Head of caudate nucleus (tissue), 42 donors: ENCODE measurements around the gene RPS3A.
"Not testable (repeated sequence)": the region's sequence is repeated elsewhere in the genome, so short reads cannot be mapped to it uniquely, and the experiment has no call there.

Experiments
- DNase-seq, 42 donors: peaks; one replicate each; pipeline versions ENCODE4 v3.0.0 to v3.0.0-alpha.2; 2020 to 2021; ENCODE audit warnings: mixed read lengths in 7 of 42
- intact Hi-C: fragments of 100-400 bp; cut with DNase I; formaldehyde crosslinking; loops from one replicate; pipeline ENCODE4 v1.15.0; 2022

Gene RPS3A

GRCh38 chr4:151099229-151099975 lies at the start of gene RPS3A:
Gene RPS3A, plus strand, starts transcription at chr4:151099628. Its CDS starts 25 bp downstream, at chr4:151099653.
- DNase-seq = peak; percentile 91 to 99 (median 97)
- intact Hi-C loops = loop anchor here (10.0 kb wide), 1 partner anchor 85 kb away; the partner anchor contains the start of gene LRBA

DNA sequence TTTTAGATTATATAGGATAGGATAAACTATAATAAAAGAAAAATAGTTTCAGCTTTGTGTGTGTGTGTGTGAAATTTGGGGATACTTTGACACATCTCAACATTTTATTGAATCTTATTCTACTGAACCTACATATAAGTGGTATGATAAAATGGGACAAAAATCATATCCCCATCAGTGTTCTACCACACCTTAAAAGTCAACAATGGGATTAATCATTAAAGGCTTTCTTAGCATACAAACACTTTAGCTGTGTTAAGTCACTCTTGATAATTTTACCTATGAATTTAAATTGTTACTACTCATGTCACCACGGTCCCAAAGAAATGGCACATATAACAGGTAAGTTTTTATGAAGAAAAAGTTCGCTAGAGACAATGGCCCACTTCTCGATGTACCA lies 46.6 kb upstream of the RPS3A start:
- DNase-seq = no peak
- intact Hi-C loops = no loop called here

DNA sequence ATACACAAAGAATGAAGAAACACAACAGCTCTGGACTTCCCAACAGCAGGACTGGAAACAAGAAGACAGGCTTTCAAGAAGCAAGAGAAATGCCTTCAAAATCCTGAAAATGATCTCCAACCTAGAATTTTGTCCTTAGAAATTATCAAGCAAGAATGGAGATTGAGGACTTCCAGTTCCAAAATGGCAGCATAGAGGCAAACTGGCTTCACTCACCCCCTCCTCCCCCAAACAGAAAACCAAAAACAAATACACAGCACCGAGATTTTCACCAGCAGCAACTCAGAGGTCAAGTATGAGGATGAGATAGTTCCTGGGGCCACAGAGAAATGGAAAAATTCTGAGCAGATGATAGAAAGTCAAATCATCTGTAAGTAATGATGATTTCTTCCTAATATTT lies 43.9 kb upstream of the RPS3A start:
- no peak for DNase-seq
- intact Hi-C loops = no loop called here

- DNase-seq, intact Hi-C loops: not testable (repeated sequence)
Observed at GRCh38 chr4:151063143-151063542, 36.3 kb upstream of the RPS3A start.

GRCh38 chr4:151067316-151067970 lies 32.0 kb upstream of the RPS3A start:
- no peak for DNase-seq
- intact Hi-C loops = no loop called here

DNA sequence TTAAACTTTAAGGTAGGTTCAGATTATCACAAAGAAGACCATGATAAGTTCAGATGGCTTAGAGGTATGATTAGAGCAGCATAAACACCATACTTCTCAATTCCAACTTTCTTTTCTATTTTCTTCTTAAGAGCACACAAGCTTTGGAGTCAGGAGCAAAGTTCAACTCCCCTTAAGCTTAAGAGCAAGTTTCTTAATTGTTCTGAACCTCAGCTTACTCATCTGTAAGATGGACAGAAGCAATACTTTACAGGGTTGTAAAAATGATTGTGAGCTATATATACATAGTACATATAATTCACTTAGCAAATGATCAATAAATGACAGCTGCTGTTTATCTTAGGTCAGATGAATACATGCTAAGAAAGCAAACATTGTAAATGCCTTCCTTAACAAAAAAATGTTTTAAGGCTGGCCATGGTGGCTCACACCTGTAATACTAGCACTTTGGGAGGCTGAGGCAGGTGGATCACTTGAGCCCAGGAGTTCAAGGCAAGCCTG lies 25.0 kb upstream of the RPS3A start:
- no peak for DNase-seq
- intact Hi-C loops = no loop called here

- DNase-seq, intact Hi-C loops: not testable (repeated sequence)
Observed at GRCh38 chr4:151077978-151078377, 21.4 kb upstream of the RPS3A start.

DNA sequence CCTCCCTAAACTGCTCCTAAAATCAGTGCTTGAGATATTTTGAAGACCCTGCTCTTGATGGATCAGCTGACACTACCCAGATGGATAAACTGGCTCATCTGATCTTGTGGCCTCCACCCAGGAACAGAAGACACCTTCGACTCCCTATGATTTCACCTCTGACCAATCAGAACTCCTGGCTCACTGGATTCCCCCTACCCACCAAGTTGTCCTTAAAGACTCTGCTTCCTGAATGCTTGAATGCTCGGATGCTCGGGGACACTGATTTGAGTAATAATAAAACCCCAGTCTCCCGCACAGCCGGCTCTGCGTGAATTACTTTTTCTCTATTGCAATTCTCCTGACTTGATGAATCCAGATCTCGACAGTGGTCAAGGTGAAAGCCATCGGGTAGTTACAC lies 12.0 kb upstream of the RPS3A start:
- DNase-seq = no peak
- intact Hi-C loops = no loop called here

- intact Hi-C loops = loop anchor here (10.0 kb wide), 1 partner anchor 76 kb away; the partner anchor contains the start of gene LRBA
- DNase-seq = no peak
Observed at GRCh38 chr4:151091047-151091446, 8.4 kb upstream of the RPS3A start.

- intact Hi-C loops = loop anchor here (10.0 kb wide), 1 partner anchor 78 kb away; the partner anchor contains the start of gene LRBA
Observed at GRCh38 chr4:151092488-151092887, 6.9 kb upstream of the RPS3A start.

GRCh38 chr4:151093203-151093602 lies 6.2 kb upstream of the RPS3A start:
- DNase-seq = no peak
- intact Hi-C loops = loop anchor here (10.0 kb wide), 1 partner anchor 78 kb away; the partner anchor contains the start of gene LRBA

More at GRCh38 chr4:151092488-151092887, 6.9 kb upstream of the RPS3A start:
- no peak for DNase-seq

DNA sequence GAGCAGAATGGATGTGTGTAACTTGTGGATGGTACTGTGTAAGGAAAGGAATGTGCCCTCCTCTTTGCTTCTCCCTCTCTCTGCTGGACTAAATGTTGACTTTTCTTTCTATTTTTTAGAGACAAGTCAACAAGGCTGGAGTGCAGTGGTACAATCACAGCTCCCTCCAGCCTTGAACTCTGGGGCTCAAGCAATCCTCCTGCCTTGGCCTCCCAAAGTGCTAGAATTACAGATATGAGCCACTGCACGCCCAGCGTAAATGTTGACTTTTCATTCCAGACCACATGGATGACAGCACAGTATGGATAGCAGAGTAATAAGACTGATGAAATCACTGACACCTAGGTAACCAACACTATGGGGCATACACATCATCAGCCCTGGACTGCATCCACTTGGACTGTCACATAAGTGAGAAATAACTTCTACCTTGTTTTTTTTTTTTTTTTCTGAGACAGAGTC lies 5.1 kb upstream of the RPS3A start:
- intact Hi-C loops = loop anchor here (10.0 kb wide), 1 partner anchor 80 kb away; the partner anchor contains the start of gene LRBA
- DNase-seq = no peak

GRCh38 chr4:151095142-151095541 lies 4.3 kb upstream of the RPS3A start:
- intact Hi-C loops = loop anchor here (10.0 kb wide), 1 partner anchor 80 kb away; the partner anchor contains the start of gene LRBA
- no peak for DNase-seq

DNA sequence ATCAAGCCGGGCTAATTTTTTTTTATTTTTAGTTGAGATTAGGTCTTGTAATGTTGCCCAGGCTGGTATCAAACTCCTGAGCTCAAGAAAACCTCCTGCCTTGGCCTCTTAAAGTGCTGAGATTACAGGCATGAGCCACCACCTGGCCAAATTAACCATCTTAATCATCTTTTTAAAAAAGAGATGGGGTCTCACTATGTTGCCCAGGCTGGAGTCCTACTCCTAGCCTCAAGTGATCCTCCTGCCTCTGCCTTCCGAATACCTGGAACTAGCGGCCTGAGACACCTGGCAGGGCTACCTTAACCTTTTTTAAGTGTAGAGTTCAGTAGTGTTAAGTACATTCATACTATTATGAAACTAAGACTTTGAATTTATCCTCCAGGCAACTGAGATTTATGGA lies 1.7 kb upstream of the RPS3A start:
- intact Hi-C loops = loop anchor here (10.0 kb wide), 1 partner anchor 83 kb away; the partner anchor contains the start of gene LRBA
- no peak for DNase-seq

DNA sequence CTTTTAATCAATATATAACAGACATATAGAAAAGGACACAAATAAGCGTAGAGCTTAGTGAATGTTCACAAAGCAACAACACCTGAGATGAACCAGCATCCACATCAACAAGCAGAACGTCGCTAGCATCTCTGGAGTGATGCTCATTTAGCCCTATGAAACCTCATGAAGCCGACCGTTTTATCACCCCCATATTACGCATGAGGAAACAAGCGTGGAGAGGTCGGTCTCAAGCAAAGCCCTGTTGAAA lies 524 bp upstream of the RPS3A start:
- intact Hi-C loops = loop anchor here (10.0 kb wide), 1 partner anchor 84 kb away; the partner anchor contains the start of gene LRBA
- DNase-seq = no peak

DNA sequence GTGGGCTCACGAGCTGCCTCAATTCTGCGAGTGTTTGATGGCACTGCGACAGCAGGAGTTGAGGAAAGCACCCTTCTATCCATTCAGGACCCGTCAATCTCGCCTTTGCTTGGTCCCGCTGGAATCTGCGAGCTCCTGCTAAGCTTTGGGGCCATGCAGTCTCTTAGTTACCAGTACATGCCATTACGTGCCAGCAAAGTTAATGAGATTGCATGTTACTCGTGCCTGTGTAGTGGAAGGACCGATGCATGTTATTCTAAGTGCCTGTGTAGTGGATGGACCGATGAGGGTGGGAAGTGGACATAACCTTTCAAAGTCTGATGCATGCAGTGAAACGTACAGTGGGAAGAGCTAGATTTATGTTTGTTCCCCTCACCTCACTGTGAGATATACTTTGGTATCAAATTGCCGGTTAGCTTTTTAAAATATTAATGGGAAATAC lies 569 bp downstream of the RPS3A start:
- intact Hi-C loops = loop anchor here (10.0 kb wide), 1 partner anchor 85 kb away; the partner anchor contains the start of gene LRBA
- no peak for DNase-seq

DNA sequence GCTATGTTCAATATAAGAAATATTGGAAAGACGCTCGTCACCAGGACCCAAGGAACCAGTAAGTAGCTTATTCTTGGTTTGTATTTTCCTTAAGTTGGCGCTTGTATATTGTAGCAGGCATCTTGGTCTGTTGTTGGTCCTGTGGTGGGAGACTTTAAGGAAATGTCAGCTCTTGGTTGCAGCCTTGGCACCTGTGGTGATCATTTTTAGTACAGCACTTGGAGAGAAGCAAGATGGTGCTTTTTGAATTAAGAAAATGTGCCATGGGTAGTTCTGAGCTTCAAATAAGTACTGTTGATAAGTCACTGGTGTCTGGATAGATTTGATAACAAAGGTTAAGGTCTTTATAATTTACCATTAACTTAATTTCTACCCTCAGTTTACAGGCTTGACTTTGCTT lies 1.1 kb downstream of the RPS3A start:
- intact Hi-C loops = no loop called here
- no peak for DNase-seq

- intact Hi-C loops = no loop called here
- DNase-seq = no peak
Observed at GRCh38 chr4:151103758-151104157, 4.3 kb downstream of the RPS3A start.

GRCh38 chr4:151104621-151105020 lies 5.2 kb downstream of the RPS3A start:
- no peak for DNase-seq
- intact Hi-C loops = no loop called here

DNA sequence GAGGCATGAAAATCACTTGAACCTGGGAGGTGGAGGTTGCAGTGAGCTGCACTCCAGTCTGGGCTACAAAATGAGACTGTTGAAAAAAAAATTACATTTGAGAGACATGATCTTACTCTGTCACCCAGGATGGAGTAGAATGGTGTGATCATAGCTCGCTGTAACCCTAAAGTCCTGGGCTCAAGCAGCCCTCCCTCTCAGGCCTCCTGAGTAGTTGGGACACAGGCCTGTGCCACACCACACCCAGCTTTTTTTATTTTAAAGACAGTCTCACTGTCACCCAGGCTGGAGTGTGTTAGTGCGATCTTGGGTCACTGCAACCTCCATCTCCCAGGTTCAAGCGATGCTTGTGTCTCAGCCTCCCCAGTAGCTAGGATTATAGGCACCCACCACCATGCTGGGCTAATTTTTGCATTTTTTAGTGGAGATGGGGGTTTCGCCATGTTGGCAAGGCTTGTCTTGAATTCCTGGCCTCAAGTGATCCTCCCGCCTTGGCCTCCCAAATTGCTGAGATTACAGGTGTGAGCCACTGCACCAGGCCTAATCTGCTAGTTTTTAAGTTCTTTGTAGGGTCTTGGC lies 6.1 kb downstream of the RPS3A start:
- no peak for DNase-seq
- intact Hi-C loops = no loop called here
